22Rv1 (cell line): ENCODE measurements around the gene TAS2R4.

Experiments used
- CTCF ChIP-seq: fragments of 450-650 bp; IDR thresholded peaks from 2 replicates; pipeline ENCODE4 v1.5.1; 2017; ENCODE audit warnings: mild to moderate bottlenecking
- ZFX ChIP-seq: fragments of 450-650 bp; IDR thresholded peaks from 2 replicates; pipeline ENCODE4 v1.6.1; 2017; ENCODE audit warnings: antibody characterized with exemption, borderline replicate concordance

DNA sequence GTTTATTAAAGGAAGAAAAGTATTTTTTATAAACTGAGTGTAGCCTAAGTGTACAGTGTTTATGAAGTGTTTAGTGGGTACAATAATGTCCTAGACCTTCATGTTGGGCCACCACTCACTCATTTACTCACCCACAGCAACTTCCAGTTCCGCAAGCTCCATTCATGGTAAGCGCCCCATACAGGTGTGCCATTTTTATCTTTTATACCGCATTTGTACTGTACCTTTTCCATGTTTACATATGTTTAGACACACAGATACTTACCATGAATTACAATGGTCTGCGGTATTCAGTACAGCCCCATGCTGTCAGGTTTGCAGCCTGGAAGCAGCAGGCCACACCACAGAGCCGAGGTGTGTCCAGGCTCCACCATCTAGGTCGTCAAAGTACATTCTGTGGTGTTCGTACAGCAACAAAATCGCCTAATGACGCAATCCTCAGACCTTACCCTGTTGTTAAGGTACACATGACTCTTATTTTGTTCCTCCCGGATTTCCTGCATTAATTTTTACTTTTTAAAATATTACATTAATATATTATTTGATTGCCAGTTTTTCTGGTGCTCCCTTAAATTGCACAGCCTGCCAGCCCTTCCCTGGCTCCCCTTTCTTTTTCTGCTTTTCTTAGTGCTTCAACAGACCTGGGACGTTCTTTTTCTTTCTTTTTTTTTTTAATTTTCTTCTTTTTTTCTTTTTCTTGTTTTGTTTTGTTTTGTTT, 39.2 kb upstream of the TAS2R4 start:
- TF ChIP-seq CTCF (no peak), ZFX (no peak)
